Right lobe of liver (tissue), 4 donors: ENCODE results near the gene IMP4.

ENCODE experiments used
- CTCF ChIP-seq, 4 donors: fragments of 200-600 bp in 3 of 4; fragments of 450-650 bp in 1 of 4; IDR thresholded peaks; one replicate each; pipeline versions ENCODE4 v1.5.1 to v1.8.0; 2016 to 2022; ENCODE audit warnings: antibody characterized with exemption in 4 of 4, mild to moderate bottlenecking in 2 of 4
- POLR2A ChIP-seq: fragments of 450-650 bp; IDR thresholded peaks from one replicate; pipeline ENCODE4 v1.6.1; 2017; ENCODE audit warnings: antibody characterized with exemption, mild to moderate bottlenecking
- donor health status: DM: no; HTN: no; CAD: no.
- donor health status: DM: no; HTN: no; CAD: no.
- donor health status: DM: no; HTN: yes; CAD: no.

GRCh38 chr2:130382313-130382917 lies 39.7 kb downstream of the IMP4 start:
- TF ChIP-seq CTCF (IDR thresholded peaks at IDR 0.05) (no peak), POLR2A (no peak)
